ENCODE data around the gene SEPTIN12.

SEPTIN12 gene

GRCh38 chr16:4729876-4730275, 58.3 kb downstream of the SEPTIN12 start:
- no peak for DNase-seq (ENCODE audit: low read depth, low spot score)

DNA sequence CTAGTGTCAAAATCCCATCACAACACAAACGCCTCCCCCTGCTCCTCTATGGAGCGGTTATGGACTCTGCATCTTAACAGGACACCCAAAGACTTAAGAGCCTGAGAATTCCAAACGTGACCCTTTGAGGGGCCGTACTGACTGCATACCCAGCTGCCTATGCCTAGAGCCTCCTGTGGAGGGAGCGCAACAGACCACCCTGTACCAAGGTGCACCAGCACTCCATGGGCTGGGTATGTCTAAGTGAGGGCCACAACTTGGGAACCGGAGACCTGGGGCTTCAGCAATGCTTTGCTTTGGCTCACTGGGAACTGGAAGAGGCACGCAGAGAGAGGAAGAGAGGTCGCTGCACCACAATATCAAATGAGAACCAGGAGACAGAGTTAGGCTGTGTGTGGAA, 59.5 kb downstream of the SEPTIN12 start:
- DNase-seq (ENCODE audit: low read depth, low spot score) = no peak

Measured in activated naive CD8-positive, alpha-beta T cell treated with anti-CD3 and anti-CD28 coated beads, Interleukin-2, amount 50 U/mL, for 16 hours (primary cell).